HCT116 (cell line): ENCODE data around the gene TNNT2. TPM values are rescaled to one million over a fixed set of nuclear protein-coding genes. Genes with fewer than 3 reads are reported as not detected.

Experiments used
- ATAC-seq: fragments of 200-7000 bp; cut with Tn5 transposase; 2 replicates; pipeline ENCODE4 v1.9.1; 2020; ENCODE audit warnings: mild to moderate bottlenecking, moderate library complexity
- BruUV-seq: library from RNA; stranded (reverse); fragments of 400-500 nt; replicated peaks from 2 replicates; lab custom pipeline; 2021; lab: Mats Ljungman, UMichigan
- CTCF ChIA-PET: fragments of 300-600 bp; sonication (Branson Sonifier 250); formaldehyde crosslinking; loops from one replicate; lab custom pipeline; 2021; ENCODE audit warnings: antibody characterized with exemption; lab: Charles Lee
- POLR2A ChIA-PET: fragments of 300-600, 350-600 bp; sonication (Branson Sonifier 250); formaldehyde crosslinking; loops from one replicate; lab custom pipeline; 2021; ENCODE audit warnings: antibody characterized with exemption; lab: Charles Lee
- RAD21 ChIA-PET, 2 experiments: fragments of 300-600 bp; sonication (Branson Sonifier 250); formaldehyde crosslinking; loops; one replicate each; lab custom pipeline; 2023; ENCODE audit warnings: low total read pairs in 2 of 2; ENCODE audit not compliant: uncharacterized antibody in 2 of 2, unreplicated experiment in 2 of 2, low non-redundant PET in 1 of 2; lab: Charles Lee
- DNase-seq: peaks from one replicate; pipeline ENCODE4 v3.0.0-alpha.2; 2010; ENCODE audit warnings: low read depth, low spot score
- H2AFZ ChIP-seq: fragments of 200-600 bp; shearing (Covaris generic), sonication (generic); 2 replicates; pipeline ENCODE4 v1.6.1; 2017; ENCODE audit warnings: low read depth, mixed run types, mixed read lengths, antibody characterized with exemption, low read length; ENCODE audit not compliant: poor library complexity, severe bottlenecking
- H3K27ac ChIP-seq: 2 replicates; pipeline ENCODE4 v1.5.1; 2012; ENCODE audit warnings: low read depth, low read length
- H3K27me3 ChIP-seq: fragments of 200-600 bp; sonication (generic); 2 replicates; pipeline ENCODE4 v1.6.1; 2016; ENCODE audit warnings: mixed run types, low read length, mixed read lengths; ENCODE audit not compliant: insufficient read depth
- H3K36me3 ChIP-seq, 2 experiments: fragments of 200-500 bp in 1 of 2; fragments of 200-600 bp in 1 of 2; sonication (Bioruptor generic) in 1 of 2; sonication (generic) in 1 of 2; 2 replicates each; pipeline versions ENCODE4 v1.5.1 to v1.6.1; 2014 to 2016; ENCODE audit warnings: low read length in 2 of 2, inconsistent platforms in 1 of 2, mixed read lengths in 1 of 2, mixed run types in 1 of 2; ENCODE audit not compliant: insufficient read depth in 2 of 2, control insufficient read depth in 1 of 2
- H3K4me1 ChIP-seq, 2 experiments: fragments of 200-600 bp in 1 of 2; sonication (generic) in 1 of 2; 2 replicates each; pipeline versions ENCODE4 v1.5.1 to v1.6.1; 2012 to 2017; ENCODE audit warnings: low read length in 2 of 2, inconsistent platforms in 1 of 2, mild to moderate bottlenecking in 1 of 2, mixed read lengths in 1 of 2, mixed run types in 1 of 2, moderate library complexity in 1 of 2; ENCODE audit not compliant: insufficient read depth in 2 of 2, control insufficient read depth in 1 of 2
- H3K4me2 ChIP-seq: fragments of 200-600 bp; sonication (generic); 2 replicates; pipeline ENCODE4 v1.6.1; 2017; ENCODE audit warnings: mixed run types, low read length, mixed read lengths
- H3K4me3 ChIP-seq, 2 experiments: fragments of 200-600 bp in 1 of 2; sonication (generic) in 1 of 2; replicated peaks in 1 of 2; 2 replicates each; pipeline ENCODE4 v1.5.1; 2011 to 2016; ENCODE audit warnings: low read length in 2 of 2, control low read depth in 1 of 2, low read depth in 1 of 2, mild to moderate bottlenecking in 1 of 2, mixed read lengths in 1 of 2, mixed run types in 1 of 2
- H3K79me2 ChIP-seq: fragments of 200-600 bp; sonication (generic); 2 replicates; pipeline ENCODE4 v1.6.1; 2017; ENCODE audit warnings: mild to moderate bottlenecking, mixed run types, low read length, moderate library complexity, mixed read lengths; ENCODE audit not compliant: insufficient read depth
- H3K9ac ChIP-seq: fragments of 200-600 bp; sonication (generic); 2 replicates; pipeline ENCODE4 v1.6.1; 2016; ENCODE audit warnings: low read length, mixed read lengths
- H3K9me2 ChIP-seq: fragments of 200-600 bp; sonication (generic), shearing (Covaris generic); 2 replicates; pipeline ENCODE4 v1.6.1; 2017; ENCODE audit warnings: mixed run types, mild to moderate bottlenecking, moderate library complexity; ENCODE audit not compliant: insufficient read depth
- H3K9me3 ChIP-seq, 2 experiments: fragments of 200-500 bp in 1 of 2; fragments of 200-600 bp in 1 of 2; sonication (Bioruptor generic) in 1 of 2; sonication (generic) in 1 of 2; 2 replicates each; pipeline ENCODE4 v1.6.1; 2014 to 2017; ENCODE audit warnings: low read length in 2 of 2, mixed read lengths in 2 of 2, inconsistent platforms in 1 of 2, low read depth in 1 of 2, mild to moderate bottlenecking in 1 of 2, mixed run types in 1 of 2, moderate library complexity in 1 of 2; ENCODE audit not compliant: control insufficient read depth in 1 of 2, insufficient read depth in 1 of 2
- H4K20me1 ChIP-seq: fragments of 200-600 bp; sonication (generic), shearing (Covaris generic); 2 replicates; pipeline ENCODE4 v1.6.1; 2017; ENCODE audit warnings: mixed run types, mild to moderate bottlenecking, moderate library complexity; ENCODE audit not compliant: insufficient read depth
- ATF3 ChIP-seq: IDR thresholded peaks from 2 replicates; pipeline ENCODE4 v1.6.1; 2012
- CEBPB ChIP-seq: IDR thresholded peaks from 2 replicates; pipeline ENCODE4 v1.6.1; 2012; ENCODE audit warnings: low read depth
- EZH2 ChIP-seq: fragments of 200-600 bp; sonication (generic); IDR thresholded peaks from 2 replicates; pipeline ENCODE4 v1.6.1; 2017; ENCODE audit warnings: antibody characterized with exemption, mixed run types
- POLR2A ChIP-seq: IDR thresholded peaks from 2 replicates; pipeline ENCODE4 v1.7.0; 2011; ENCODE audit warnings: borderline replicate concordance; ENCODE audit not compliant: insufficient read depth, insufficient read length; ENCODE audit errors: extremely low read depth
- POLR2AphosphoS5 ChIP-seq: IDR thresholded peaks from 2 replicates; pipeline ENCODE4 v1.6.1; 2011; ENCODE audit warnings: mild to moderate bottlenecking, low read depth, low read length, moderate library complexity
- RAD21 ChIP-seq: IDR thresholded peaks from 2 replicates; pipeline ENCODE4 v1.6.1; 2012; ENCODE audit warnings: low read depth, mild to moderate bottlenecking
- REST ChIP-seq: IDR thresholded peaks from 2 replicates; pipeline ENCODE4 v1.6.1; 2012; ENCODE audit warnings: low read depth
- SIN3A ChIP-seq: IDR thresholded peaks from 2 replicates; pipeline ENCODE4 v1.6.1; 2012; ENCODE audit warnings: low read depth
- SP1 ChIP-seq: IDR thresholded peaks from 2 replicates; pipeline ENCODE4 v1.6.1; 2012; ENCODE audit warnings: low read depth
- SRF ChIP-seq: IDR thresholded peaks from 2 replicates; pipeline ENCODE4 v1.6.1; 2012; ENCODE audit warnings: low read depth
- TCF7L2 ChIP-seq: IDR thresholded peaks from 2 replicates; pipeline ENCODE4 v1.7.0; 2011; ENCODE audit warnings: borderline replicate concordance, inconsistent platforms; ENCODE audit not compliant: insufficient read depth, insufficient read length; ENCODE audit errors: extremely low read depth
- ZNF274 ChIP-seq: fragments of 200-500 bp; sonication (Bioruptor generic); IDR thresholded peaks from 2 replicates; pipeline ENCODE4 v1.6.1; 2014; ENCODE audit warnings: mild to moderate bottlenecking, low read depth, low read length, inconsistent platforms
- intact Hi-C: fragments of 100-400 bp; cut with micrococcal nuclease; formaldehyde crosslinking; loops from 2 replicates; pipeline ENCODE4 v1.10.0; 2022
- total RNA-seq: library from RNA; stranded (reverse); gene quantifications from one replicate; pipeline ENCODE4 v1.2.1, GENCODE V29; 2021; ENCODE audit not compliant: unreplicated experiment
- TF ChIP-seq, protein P1 (sequence below): IDR thresholded peaks from 2 replicates; pipeline ENCODE4 v1.6.1; 2012
- TF ChIP-seq, protein P2 (sequence below): IDR thresholded peaks from 2 replicates; pipeline ENCODE4 v1.6.1; 2011; ENCODE audit warnings: mild to moderate bottlenecking, low read length, moderate library complexity; ENCODE audit not compliant: insufficient replicate concordance; ENCODE audit errors: extremely low read depth

Gene TNNT2
- total RNA-seq, 1 experiment from 2014 or later = 2.0 TPM

- H3K4me2 ChIP-seq = no peak overlapping the region
- POLR2A ChIA-PET = no interaction called here
- RAD21 ChIA-PET = no interaction called here
- TF ChIP-seq ZNF274 (no peak), CEBPB (no peak)
- TF ChIP-seq, all 23 proteins: peak for 0
- no peaks in the 10 kb centered on the region for H3K27me3 ChIP-seq
- H3K4me1 ChIP-seq = no peaks in the 10 kb centered on the region
- H3K4me3 ChIP-seq = no peak overlapping the region
- no peak for ATAC-seq
- H3K9ac ChIP-seq = no peak overlapping the region
- no peak overlapping the region for H3K27ac ChIP-seq
- BruUV-seq = no TSS peak
- H3K9me2 ChIP-seq = no peaks in the 10 kb centered on the region
- H4K20me1 ChIP-seq = no peaks in the 10 kb centered on the region
- DNase-seq = no peak
- CTCF ChIA-PET = interaction anchor here (0.9 to 1.6 kb wide), 3 partner anchors 14 to 43 kb away, joined by 3 read pairs; no protein-coding TSS in a partner anchor
- no peaks in the 10 kb centered on the region for H3K9me3 ChIP-seq
- no peaks in the 10 kb centered on the region for H3K79me2 ChIP-seq
- intact Hi-C loops = no loop called here
- H2AFZ ChIP-seq = no peak overlapping the region
- H3K36me3 ChIP-seq = no peaks in the 10 kb centered on the region
Observed at GRCh38 chr1:201332616-201333335, 44.7 kb downstream of the TNNT2 start.

GRCh38 chr1:201332021-201332420, 45.5 kb downstream of the TNNT2 start:
- no peaks in the 10 kb centered on the region for H3K36me3 ChIP-seq
- no peak overlapping the region for H3K4me3 ChIP-seq
- POLR2A ChIA-PET = no interaction called here
- H2AFZ ChIP-seq = no peak overlapping the region
- H3K79me2 ChIP-seq = no peaks in the 10 kb centered on the region
- no peaks in the 10 kb centered on the region for H3K9me2 ChIP-seq
- TF ChIP-seq POLR2A (no peak), SRF (no peak), REST (no peak), SP1 (no peak), POLR2AphosphoS5 (no peak), RAD21 (no peak), TCF7L2 (no peak), SIN3A (no peak), ATF3 (no peak), EZH2 (no peak), ZNF274 (no peak)
- TF ChIP-seq, protein P1, sequence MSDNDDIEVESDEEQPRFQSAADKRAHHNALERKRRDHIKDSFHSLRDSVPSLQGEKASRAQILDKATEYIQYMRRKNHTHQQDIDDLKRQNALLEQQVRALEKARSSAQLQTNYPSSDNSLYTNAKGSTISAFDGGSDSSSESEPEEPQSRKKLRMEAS = no peak
- TF ChIP-seq, protein P2, sequence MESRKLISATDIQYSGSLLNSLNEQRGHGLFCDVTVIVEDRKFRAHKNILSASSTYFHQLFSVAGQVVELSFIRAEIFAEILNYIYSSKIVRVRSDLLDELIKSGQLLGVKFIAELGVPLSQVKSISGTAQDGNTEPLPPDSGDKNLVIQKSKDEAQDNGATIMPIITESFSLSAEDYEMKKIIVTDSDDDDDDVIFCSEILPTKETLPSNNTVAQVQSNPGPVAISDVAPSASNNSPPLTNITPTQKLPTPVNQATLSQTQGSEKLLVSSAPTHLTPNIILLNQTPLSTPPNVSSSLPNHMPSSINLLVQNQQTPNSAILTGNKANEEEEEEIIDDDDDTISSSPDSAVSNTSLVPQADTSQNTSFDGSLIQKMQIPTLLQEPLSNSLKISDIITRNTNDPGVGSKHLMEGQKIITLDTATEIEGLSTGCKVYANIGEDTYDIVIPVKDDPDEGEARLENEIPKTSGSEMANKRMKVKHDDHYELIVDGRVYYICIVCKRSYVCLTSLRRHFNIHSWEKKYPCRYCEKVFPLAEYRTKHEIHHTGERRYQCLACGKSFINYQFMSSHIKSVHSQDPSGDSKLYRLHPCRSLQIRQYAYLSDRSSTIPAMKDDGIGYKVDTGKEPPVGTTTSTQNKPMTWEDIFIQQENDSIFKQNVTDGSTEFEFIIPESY = no peak
- TF ChIP-seq, all 23 proteins: peak for 0
- ChIA-PET CTCF (interaction anchor here (0.9 to 1.6 kb wide), 2 partner anchors 15 to 18 kb away, joined by 3 read pairs; no protein-coding TSS in a partner anchor), RAD21 (no interaction called here)
- intact Hi-C loops = no loop called here
- Histone ChIP-seq H3K9me3 (no peaks in the 10 kb centered on the region), H3K27ac (no peak overlapping the region), H3K27me3 (no peaks in the 10 kb centered on the region), H4K20me1 (no peaks in the 10 kb centered on the region), H3K4me1 (no peaks in the 10 kb centered on the region), H3K4me2 (no peak overlapping the region), H3K9ac (no peak overlapping the region)
- ATAC-seq (no peak), DNase-seq (no peak)
- BruUV-seq = no TSS peak
